SKM-1 (cell line): ENCODE data around the gene CCDC40.
"Not testable (repeated sequence)": the region's sequence is repeated elsewhere in the genome, so short reads cannot be mapped to it uniquely, and the experiment has no call there.

Experiments
- DNase-seq: peaks from one replicate; lab custom pipeline; 2025; ENCODE audit not compliant: unreplicated experiment; lab: John Stamatoyannopoulos, UW

The CCDC40 gene

GRCh38 chr17:80080081-80080480, 43.6 kb downstream of the CCDC40 start:
- DNase-seq, result no peak

- DNase-seq, result no peak
Observed at GRCh38 chr17:80081596-80081995, 45.2 kb downstream of the CCDC40 start.

GRCh38 chr17:80082403-80083135, 46.1 kb downstream of the CCDC40 start:
- peak; percentile 49 for DNase-seq

DNA sequence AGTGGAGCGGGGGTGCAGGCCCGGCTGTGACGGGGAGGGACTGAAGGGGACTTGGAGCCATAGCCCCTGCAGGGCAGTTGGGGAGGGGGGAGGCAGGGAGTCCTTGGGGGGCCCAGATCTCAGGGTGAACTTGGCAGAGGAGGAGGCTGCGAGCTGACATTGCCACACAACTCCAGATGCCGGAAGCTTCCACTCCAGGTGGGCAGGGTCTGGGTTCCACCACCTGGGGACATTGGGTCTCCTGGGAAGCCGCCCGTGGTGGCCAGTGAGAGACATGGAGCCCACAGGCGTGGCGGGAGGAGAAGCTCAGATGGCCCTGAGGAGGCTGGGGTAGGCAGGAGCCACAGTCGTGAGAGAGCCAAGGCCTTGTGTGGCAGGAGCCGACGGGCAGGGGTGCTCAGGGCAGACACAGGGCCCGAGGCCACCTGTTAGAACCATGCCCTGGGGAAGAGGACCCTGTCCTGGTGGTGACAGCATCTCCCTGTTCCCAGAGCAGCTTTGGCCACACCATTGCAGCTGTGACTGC, 46.8 kb downstream of the CCDC40 start:
- DNase-seq, result no peak

DNA sequence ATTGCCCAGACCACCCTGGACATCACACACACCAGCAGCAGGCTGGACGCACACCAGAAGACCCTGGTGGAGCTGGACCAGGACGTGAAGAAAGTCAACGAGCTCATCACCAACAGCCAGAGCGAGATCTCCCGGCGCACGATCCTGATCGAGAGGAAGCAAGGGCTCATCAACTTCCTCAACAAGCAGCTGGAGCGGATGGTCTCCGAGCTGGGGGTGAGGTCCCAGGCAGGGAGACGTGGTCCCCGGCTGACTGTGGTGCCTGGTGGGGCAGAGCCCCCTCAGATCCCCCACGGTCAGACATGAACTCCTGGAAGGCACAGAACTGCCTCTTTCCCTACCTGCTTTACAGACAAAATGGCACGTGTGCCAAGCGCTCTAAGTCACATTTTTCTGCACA, 48.3 kb downstream of the CCDC40 start:
- no peak for DNase-seq

GRCh38 chr17:80086081-80086480, 49.6 kb downstream of the CCDC40 start:
- DNase-seq, result no peak

DNA sequence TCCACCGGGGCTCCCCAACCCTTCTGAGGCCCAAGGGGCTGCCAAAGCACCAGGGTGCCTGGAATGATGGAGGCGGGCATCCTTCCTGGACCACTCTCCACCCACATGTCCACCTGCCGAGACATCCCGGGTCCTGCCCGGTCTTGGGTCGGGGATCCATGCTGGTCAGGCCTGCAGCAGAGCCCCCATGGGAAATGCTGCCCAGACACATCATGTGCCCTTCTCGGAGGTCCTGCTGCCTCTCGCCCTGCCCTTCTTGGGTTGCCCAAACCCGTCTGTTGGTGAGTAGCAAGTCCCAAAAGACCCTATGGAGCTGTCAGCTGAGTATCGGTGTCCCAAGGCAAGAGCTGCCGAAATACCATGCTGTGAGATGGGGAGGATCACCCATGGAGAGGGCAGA, 50.2 kb downstream of the CCDC40 start:
- DNase-seq, result no peak

GRCh38 chr17:80087346-80088265, 51.2 kb downstream of the CCDC40 start:
- no peak for DNase-seq

DNA sequence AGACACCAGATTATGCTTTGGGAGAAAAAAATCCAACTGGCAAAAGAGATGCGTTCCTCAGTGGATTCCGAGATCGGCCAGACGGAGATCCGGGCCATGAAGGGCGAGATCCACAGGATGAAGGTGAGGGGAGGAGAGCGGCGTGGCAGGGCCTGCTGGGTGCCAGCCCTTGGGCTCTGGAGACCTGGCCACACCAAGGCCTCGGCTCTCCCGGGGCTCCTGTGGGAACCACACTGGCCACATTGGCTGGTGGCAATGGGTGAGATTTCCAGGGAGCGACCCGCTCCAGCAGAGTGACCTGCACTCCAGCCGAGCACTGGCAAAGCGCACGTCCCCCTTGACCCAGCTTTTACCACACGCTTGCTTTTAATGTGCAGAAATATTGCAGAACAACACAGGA, 53.3 kb downstream of the CCDC40 start:
- no peak for DNase-seq

DNA sequence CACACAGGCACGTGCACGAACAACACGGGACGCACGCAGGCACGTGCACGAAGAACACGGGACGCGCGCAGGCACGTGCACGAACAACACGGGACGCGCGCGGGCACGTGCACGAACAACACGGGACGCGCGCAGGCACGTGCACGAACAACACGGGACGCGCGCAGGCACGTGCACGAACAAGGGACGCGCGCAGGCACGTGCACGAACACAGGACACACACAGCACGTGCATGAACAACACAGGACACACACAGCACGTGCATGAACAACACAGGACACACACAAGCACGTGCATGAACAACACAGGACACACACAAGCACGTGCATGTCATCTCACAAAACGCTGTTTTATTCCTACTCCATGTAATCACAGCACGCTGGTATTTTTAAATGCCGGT, 53.7 kb downstream of the CCDC40 start:
- not testable (repeated sequence) for DNase-seq

DNA sequence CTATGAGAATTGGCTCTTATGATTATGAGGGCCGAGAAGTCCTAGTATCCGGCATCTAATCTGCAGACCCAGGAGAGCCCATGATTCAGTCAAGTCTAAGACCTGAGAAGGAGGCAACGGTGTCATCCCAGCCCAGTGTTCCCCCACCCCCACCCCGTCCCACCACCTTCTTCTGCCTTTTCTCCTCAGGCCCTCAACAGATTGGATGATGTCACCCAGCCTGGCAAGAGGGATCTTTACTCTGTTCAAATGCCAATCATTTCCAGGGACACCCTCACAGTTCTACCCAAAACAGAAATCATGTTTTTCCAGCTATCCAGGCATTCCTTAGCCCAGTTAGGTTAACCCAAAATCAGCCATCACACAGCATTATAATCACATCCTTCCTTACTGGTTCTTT, 54.9 kb downstream of the CCDC40 start:
- DNase-seq, result no peak

DNA sequence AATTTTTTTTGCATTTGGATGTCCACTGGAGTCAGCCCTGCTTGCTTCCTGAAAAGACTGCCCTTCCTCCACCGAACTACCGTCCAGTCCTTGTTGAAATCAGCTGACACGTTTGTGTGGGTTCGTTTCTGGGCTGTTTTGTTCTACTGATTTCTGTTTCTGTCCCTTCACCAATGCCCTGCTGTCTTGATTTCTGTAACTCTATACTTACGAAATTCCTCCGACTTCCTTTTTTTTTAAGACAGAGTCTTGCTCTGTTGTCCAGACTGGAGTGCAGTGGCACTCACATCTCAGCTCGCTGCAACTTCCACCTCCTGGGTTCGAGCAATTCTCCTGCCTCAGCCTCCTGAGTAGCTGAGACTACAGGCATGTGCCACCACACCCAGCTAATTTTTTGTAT, 56.5 kb downstream of the CCDC40 start:
- DNase-seq, result peak; percentile 90

DNA sequence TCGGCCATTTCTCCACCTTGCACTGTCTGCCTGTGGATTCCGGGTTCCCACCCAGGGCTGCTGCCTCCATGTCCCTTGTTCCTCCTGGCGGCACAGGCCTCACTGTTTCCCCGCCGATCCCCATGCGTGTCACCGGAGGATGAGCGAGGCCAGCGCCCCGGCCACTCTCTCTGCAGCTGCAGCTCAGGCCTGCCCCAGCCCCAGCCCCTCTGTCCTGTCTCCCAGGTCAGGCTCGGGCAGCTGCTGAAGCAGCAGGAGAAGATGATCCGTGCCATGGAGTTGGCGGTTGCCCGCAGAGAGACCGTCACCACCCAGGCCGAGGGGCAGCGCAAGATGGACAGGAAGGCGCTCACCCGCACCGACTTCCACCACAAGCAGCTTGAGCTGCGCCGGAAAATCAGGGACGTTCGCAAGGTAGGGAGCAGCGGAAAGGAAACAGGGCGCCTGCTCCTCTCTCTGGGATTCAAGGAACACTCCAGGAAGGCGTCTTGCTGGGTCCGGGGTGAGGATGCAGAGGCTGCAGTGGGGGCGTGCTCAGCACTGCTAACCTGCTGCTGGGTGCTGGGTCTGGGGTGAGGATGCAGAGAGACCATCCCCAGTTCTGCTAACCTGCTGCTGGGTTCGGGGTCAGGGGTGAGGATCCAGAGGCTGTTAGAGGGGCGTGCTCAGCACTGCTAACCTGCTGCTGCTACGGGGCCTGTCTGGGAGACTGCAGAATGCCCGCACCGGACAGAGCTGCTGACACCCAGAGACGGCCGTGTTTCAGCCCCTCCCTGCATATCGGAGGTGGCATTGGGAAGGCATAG, 58.8 kb downstream of the CCDC40 start:
- no peak for DNase-seq

- no peak for DNase-seq
Observed at GRCh38 chr17:80095844-80096475, 59.5 kb downstream of the CCDC40 start.

DNA sequence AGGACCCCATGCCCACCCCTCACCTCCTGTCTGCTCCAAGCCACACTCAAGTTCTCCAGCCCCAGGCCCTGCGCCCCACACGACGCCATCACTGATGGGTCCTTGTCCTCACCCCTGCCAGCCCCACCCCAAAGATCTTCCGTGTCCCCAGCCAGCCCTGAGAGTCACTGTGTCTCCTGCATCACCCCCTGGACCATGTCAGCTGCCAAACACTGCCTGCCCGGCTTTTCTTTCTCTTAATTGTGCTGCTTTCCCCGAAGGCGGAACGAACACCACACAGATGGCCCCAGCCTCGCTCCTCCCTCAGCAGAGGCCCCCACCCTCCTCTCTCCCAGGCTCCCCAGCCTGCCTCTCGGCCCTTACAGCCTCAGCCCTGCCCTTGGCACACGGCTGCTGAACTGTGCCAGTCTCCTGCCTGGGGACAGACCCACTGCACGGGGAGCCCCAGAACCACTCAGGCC, 60.1 kb downstream of the CCDC40 start:
- DNase-seq, result no peak

DNA sequence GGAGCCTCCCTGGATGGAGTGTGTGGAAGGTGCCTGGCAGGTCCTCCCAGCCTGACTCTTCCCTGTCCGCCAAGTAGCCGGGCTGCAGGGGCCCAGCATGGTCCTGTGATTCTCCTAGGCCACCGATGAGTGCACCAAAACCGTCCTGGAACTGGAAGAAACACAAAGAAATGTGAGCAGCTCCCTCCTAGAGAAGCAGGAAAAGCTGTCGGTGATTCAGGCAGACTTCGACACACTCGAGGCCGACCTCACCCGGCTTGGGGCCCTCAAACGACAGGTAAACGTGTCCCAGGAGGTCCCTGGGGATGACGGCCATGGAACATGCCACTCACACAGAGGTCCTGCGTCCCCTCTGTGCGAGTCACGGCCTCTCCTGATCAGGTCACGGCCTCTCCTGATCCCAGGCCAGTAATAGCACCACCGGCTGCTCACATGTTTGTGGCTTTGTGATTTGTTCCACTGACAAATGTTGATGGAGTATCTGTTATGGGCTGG, 60.7 kb downstream of the CCDC40 start:
- no peak for DNase-seq

DNA sequence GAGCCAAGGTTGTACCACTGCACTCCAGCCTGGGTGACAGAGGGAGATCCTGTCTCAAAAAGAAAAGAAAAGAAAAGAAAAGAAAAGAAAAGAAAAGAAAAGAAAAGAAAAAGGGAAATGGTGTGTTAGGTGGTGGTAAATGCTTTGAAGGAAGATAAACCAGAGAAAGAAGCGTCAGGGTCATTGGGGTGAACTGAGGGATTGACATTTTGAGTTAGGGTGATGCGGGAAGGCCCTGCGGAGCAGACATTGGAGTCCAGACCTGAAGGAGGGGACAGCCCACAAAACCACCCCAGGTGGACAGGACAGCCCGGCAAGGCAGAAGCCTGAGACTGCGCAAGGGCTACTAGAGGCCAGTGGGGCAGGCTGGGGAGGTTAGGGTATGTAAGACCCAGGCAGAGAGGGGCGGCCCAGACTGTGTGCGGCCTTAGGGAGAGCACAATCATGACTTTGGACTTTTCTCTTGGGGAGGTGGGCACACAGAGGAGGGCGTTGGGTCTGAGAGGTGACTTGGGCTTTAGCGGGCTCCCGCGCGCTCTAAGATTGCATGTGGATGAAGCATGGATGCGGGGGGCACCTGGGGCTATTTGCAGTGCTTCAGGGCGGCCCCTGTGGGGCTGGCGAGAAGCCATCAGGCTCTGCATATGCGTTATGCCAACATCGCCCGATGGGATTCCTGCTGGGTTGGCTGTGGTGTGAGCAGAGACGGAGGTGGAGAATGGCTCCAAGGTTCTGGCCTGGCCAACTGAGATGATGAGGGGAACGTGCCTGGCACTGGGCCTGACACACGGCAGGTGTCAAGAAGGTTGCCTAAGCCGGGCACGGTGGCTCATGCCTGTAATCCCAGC, 61.6 kb downstream of the CCDC40 start:
- no peak for DNase-seq

GRCh38 chr17:80099291-80100034, 63.0 kb downstream of the CCDC40 start:
- DNase-seq, result no peak

DNA sequence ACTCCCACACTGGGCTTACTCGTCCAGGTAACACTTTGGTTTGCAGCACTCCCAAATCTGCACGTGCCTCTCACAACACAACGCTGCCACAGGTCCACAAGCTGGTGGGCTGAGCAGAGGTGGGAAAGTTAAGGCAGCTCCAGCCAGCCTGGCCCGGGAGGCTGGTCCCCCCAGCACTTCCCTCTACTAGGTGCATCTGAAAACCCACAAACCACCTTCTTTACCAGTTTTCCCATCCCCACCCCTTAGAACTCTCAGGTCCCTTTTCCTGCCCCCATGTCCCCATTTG, 63.5 kb downstream of the CCDC40 start:
- DNase-seq, result no peak
